ENCODE data around the gene CAST.

DNA sequence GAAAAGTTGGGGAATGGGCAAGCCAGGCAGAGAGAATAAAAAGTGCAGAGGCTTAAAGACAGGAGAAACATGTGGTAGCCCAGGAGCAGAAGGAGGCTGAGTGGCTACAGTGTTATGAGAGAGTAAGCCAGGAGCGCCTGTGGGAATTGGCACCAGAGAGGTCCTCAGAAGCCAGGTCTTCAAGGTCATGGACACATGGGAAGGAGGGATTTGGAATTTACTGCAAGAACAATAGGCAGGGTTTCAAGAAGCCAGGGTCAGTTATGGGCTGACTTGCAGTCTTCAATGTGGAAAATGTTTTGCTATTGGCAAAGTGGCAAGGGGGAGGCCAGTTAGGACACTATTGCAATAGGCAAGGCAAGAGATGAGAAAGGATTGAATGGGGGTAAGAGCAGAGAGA is 116.2 kb downstream of the CAST start:
- TF ChIP-seq, protein P1, sequence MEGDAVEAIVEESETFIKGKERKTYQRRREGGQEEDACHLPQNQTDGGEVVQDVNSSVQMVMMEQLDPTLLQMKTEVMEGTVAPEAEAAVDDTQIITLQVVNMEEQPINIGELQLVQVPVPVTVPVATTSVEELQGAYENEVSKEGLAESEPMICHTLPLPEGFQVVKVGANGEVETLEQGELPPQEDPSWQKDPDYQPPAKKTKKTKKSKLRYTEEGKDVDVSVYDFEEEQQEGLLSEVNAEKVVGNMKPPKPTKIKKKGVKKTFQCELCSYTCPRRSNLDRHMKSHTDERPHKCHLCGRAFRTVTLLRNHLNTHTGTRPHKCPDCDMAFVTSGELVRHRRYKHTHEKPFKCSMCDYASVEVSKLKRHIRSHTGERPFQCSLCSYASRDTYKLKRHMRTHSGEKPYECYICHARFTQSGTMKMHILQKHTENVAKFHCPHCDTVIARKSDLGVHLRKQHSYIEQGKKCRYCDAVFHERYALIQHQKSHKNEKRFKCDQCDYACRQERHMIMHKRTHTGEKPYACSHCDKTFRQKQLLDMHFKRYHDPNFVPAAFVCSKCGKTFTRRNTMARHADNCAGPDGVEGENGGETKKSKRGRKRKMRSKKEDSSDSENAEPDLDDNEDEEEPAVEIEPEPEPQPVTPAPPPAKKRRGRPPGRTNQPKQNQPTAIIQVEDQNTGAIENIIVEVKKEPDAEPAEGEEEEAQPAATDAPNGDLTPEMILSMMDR (IDR thresholded peaks at IDR 0.05), result no peak
- TF ChIP-seq ZFX (IDR thresholded peaks at IDR 0.05; ENCODE audit: borderline replicate concordance), result no peak
